GM23338 (cell line): ENCODE measurements around the gene CMSS1. TPM values are rescaled to one million over a fixed set of nuclear protein-coding genes. Genes with fewer than 3 reads are reported as not detected.

Experiments used
- ATAC-seq: fragments of 200-7000 bp; cut with Tn5 transposase; 3 replicates; pipeline ENCODE4 v1.9.1; 2020
- DNase-seq: peaks from one replicate; pipeline ENCODE4 v3.0.0-alpha.2; 2015; ENCODE audit warnings: low spot score
- H2AFZ ChIP-seq: fragments of 200-600 bp; sonication (generic); 2 replicates; pipeline ENCODE4 v1.8.0; 2016; ENCODE audit warnings: antibody characterized with exemption, mild to moderate bottlenecking, moderate library complexity
- H3F3A ChIP-seq: fragments of 200-600 bp; sonication (generic); replicated peaks from 2 replicates; pipeline ENCODE4 v1.8.0; 2017; ENCODE audit warnings: antibody characterized with exemption, mixed run types, low read depth
- H3K27ac ChIP-seq: fragments of 200-600 bp; sonication (generic); 2 replicates; pipeline ENCODE4 v1.6.1; 2016; ENCODE audit warnings: low read depth
- H3K27me3 ChIP-seq: fragments of 200-600 bp; sonication (generic); 2 replicates; pipeline ENCODE4 v1.8.0; 2016; ENCODE audit warnings: mild to moderate bottlenecking, mixed run types, moderate library complexity; ENCODE audit not compliant: insufficient read depth
- H3K36me3 ChIP-seq: fragments of 200-600 bp; sonication (generic); 2 replicates; pipeline ENCODE4 v1.8.0; 2016; ENCODE audit warnings: mild to moderate bottlenecking; ENCODE audit not compliant: insufficient read depth
- H3K4me1 ChIP-seq: fragments of 200-600 bp; sonication (generic); 2 replicates; pipeline ENCODE4 v1.8.0; 2016; ENCODE audit warnings: mild to moderate bottlenecking, moderate library complexity; ENCODE audit not compliant: insufficient read depth
- H3K4me2 ChIP-seq: fragments of 200-600 bp; sonication (generic); 2 replicates; pipeline ENCODE4 v1.7.1; 2017; ENCODE audit warnings: mixed run types
- H3K4me3 ChIP-seq: fragments of 200-600 bp; sonication (generic); 2 replicates; pipeline ENCODE4 v1.6.1; 2016; ENCODE audit warnings: mixed run types
- H3K79me2 ChIP-seq: fragments of 200-600 bp; sonication (generic); replicated peaks from 2 replicates; pipeline ENCODE4 v1.8.0; 2017; ENCODE audit warnings: mild to moderate bottlenecking; ENCODE audit not compliant: insufficient read depth
- H3K9me2 ChIP-seq: fragments of 200-600 bp; sonication (generic); 2 replicates; pipeline ENCODE4 v1.8.0; 2017; ENCODE audit not compliant: insufficient read depth
- H4K20me1 ChIP-seq: fragments of 200-600 bp; sonication (generic); replicated peaks from 2 replicates; pipeline ENCODE4 v1.8.0; 2017; ENCODE audit warnings: mild to moderate bottlenecking; ENCODE audit not compliant: insufficient read depth
- H3K27ac Mint-ChIP-seq: 2 replicates; pipeline ENCODE4 v1.8.0; 2020; ENCODE audit warnings: inconsistent platforms, mild to moderate bottlenecking, moderate library complexity, mixed read lengths
- H3K27me3 Mint-ChIP-seq: 3 replicates; pipeline ENCODE4 v1.8.0; 2022; ENCODE audit warnings: low read depth, mild to moderate bottlenecking, moderate library complexity, mixed read lengths, inconsistent platforms; ENCODE audit not compliant: insufficient read depth, poor library complexity
- H3K36me3 Mint-ChIP-seq: 3 replicates; pipeline ENCODE4 v1.8.0; 2021; ENCODE audit warnings: low read depth, mild to moderate bottlenecking, inconsistent platforms, moderate library complexity, mixed read lengths
- H3K4me1 Mint-ChIP-seq: 3 replicates; pipeline ENCODE4 v1.8.0; 2020; ENCODE audit warnings: mild to moderate bottlenecking, inconsistent platforms, mixed read lengths
- H3K4me3 Mint-ChIP-seq: 3 replicates; pipeline ENCODE4 v1.8.0; 2021; ENCODE audit warnings: moderate library complexity, mild to moderate bottlenecking, inconsistent platforms, mixed read lengths
- H3K9me3 Mint-ChIP-seq: 3 replicates; pipeline ENCODE4 v1.8.0; 2020; ENCODE audit warnings: moderate library complexity, mild to moderate bottlenecking, inconsistent platforms, mixed read lengths
- NANOG ChIP-seq: IDR thresholded peaks from 2 replicates; pipeline ENCODE4 v1.6.1; 2016; ENCODE audit warnings: antibody characterized with exemption, borderline replicate concordance
- REST ChIP-seq: IDR thresholded peaks from one replicate; pipeline ENCODE4 v1.6.1; 2018; ENCODE audit warnings: antibody characterized with exemption; ENCODE audit not compliant: unreplicated experiment
- STAT1 ChIP-seq: IDR thresholded peaks from one replicate; pipeline ENCODE4 v1.6.1; 2016; ENCODE audit warnings: antibody characterized with exemption; ENCODE audit not compliant: unreplicated experiment
- ZNF331 ChIP-seq: fragments of 250-450 bp; sonication (Bioruptor Pico); IDR thresholded peaks from 2 replicates; pipeline ENCODE4 v1.5.0; 2020; ENCODE audit warnings: low read depth, mild to moderate bottlenecking, moderate library complexity
- ZNF462 ChIP-seq: fragments of 250-450 bp; sonication (Bioruptor Pico); IDR thresholded peaks from 2 replicates; pipeline ENCODE4 v1.5.0; 2020; ENCODE audit warnings: mild to moderate bottlenecking, moderate library complexity
- polyA plus RNA-seq: library from polyadenylated mRNA; unstranded; fragments of >200 nt; fragmentation: Nextera tagmentation; extraction: Ambion mirVana; gene quantifications from 2 replicates; pipeline ENCODE4 v1.2.1, GENCODE V29; 2016
- total RNA-seq: library from RNA; depleted of rRNA; stranded (reverse); fragments of >200 nt; shearing (Covaris generic); gene quantifications from 2 replicates; pipeline ENCODE4 v1.2.3, GENCODE V29; 2014

The CMSS1 gene
- total and polyA plus RNA-seq, 2 experiments from 2014 or later: 39.4 to 187 TPM

GRCh38 chr3:100032243-100032642 is 214.6 kb downstream of the CMSS1 start:
- ATAC-seq: no peak; the same call in 2 of the 3 replicates
- Histone ChIP-seq H3K4me3 (no peak overlapping the region), H3F3A (no peaks in the 10 kb centered on the region), H4K20me1 (no peaks in the 10 kb centered on the region), H3K9me2 (no peaks in the 10 kb centered on the region), H3K4me1 (no peaks in the 10 kb centered on the region), H3K27ac (no peak overlapping the region), H3K4me2 (no peak overlapping the region), H3K27me3 (no peaks in the 10 kb centered on the region), H2AFZ (no peak overlapping the region), H3K36me3 (no peaks in the 10 kb centered on the region), H3K79me2 (no peaks in the 10 kb centered on the region)
- Mint-ChIP-seq H3K4me3 (no peak overlapping the region), H3K4me1 (peaks cover 15% of the 10 kb centered on the region; the same call in 2 of the 3 replicates), H3K27me3 (no peaks in the 10 kb centered on the region), H3K9me3 (no peaks in the 10 kb centered on the region), H3K36me3 (no peaks in the 10 kb centered on the region), H3K27ac (no peak overlapping the region)
- no peak for DNase-seq
- TF ChIP-seq REST: no peak
- no peak for TF ChIP-seq ZNF462 (CRISPR knock-in tag)
- no peak for TF ChIP-seq ZNF331 (CRISPR knock-in tag)
- no peak for TF ChIP-seq NANOG
- no peak for TF ChIP-seq STAT1
